Small intestine (tissue), 7 donors: ENCODE measurements around the gene AP3S2. TPM values are rescaled to one million over a fixed set of nuclear protein-coding genes. Genes with fewer than 3 reads are reported as not detected.

Experiments used
- DNase-seq, 2 donors: peaks; one replicate each; pipeline versions ENCODE4 v3.0.0 to v3.0.0-alpha.2; 2013
- FAIRE-seq: peaks from 2 replicates; lab custom pipeline; 2012; peaks lifted over from hg19 to GRCh38; lab: Jason Lieb, UNC
- H3K27ac ChIP-seq, 3 donors: one replicate each; pipeline ENCODE4 v1.5.1; 2013; ENCODE audit warnings: low read length in 2 of 3, mild to moderate bottlenecking in 2 of 3, control low read depth in 1 of 3, inconsistent platforms in 1 of 3, low read depth in 1 of 3, moderate library complexity in 1 of 3
- H3K27me3 ChIP-seq, 3 donors: one replicate each; pipeline ENCODE4 v1.6.1; 2013; ENCODE audit warnings: low read length in 3 of 3, inconsistent platforms in 1 of 3; ENCODE audit not compliant: control insufficient read depth in 3 of 3, insufficient read depth in 3 of 3
- H3K36me3 ChIP-seq, 3 donors: one replicate each; pipeline ENCODE4 v1.6.1; 2013; ENCODE audit warnings: low read length in 3 of 3, inconsistent platforms in 1 of 3, low read depth in 1 of 3, mild to moderate bottlenecking in 1 of 3, moderate library complexity in 1 of 3; ENCODE audit not compliant: control insufficient read depth in 3 of 3, insufficient read depth in 2 of 3
- H3K4me1 ChIP-seq, 3 donors: one replicate each; pipeline ENCODE4 v1.6.1; 2013; ENCODE audit warnings: low read length in 2 of 3, inconsistent platforms in 1 of 3, low read depth in 1 of 3, mild to moderate bottlenecking in 1 of 3, moderate library complexity in 1 of 3; ENCODE audit not compliant: control insufficient read depth in 3 of 3, insufficient read depth in 2 of 3
- H3K4me3 ChIP-seq, 3 donors: one replicate each; pipeline ENCODE4 v1.5.1; 2013; ENCODE audit warnings: low read length in 3 of 3, control low read depth in 1 of 3, inconsistent platforms in 1 of 3, low read depth in 1 of 3, mild to moderate bottlenecking in 1 of 3, moderate library complexity in 1 of 3
- H3K9me3 ChIP-seq, 2 donors: one replicate each; pipeline ENCODE4 v1.6.1; 2013; ENCODE audit warnings: low read depth in 1 of 2, low read length in 1 of 2; ENCODE audit not compliant: control insufficient read depth in 2 of 2, insufficient read depth in 1 of 2
- WGBS, 3 donors: extraction: QIAGEN DNeasy Blood & Tissue Kit; methylation state at CpG; one replicate each; pipeline ENCODE4 v1.1.7; 2013; 5-methylcytosine and 5-hydroxymethylcytosine counted together
- polyA plus RNA-seq, 4 donors: library from polyadenylated mRNA; stranded (reverse) in 3 of 4; unstranded in 1 of 4; fragments of 200-250 nt in 3 of 4; fragments of 120-200 nt in 1 of 4; gene quantifications; one replicate each; pipeline versions ENCODE4 v1.2.1 to v1.2.3, GENCODE V29; 2013
- donor health status: healthy with polysubstance abuse.
- donor health status: control.
- donor health status: control.
- donor health status: Bipolar disorder and iron deficiency.
- donor health status: healthy.

The AP3S2 gene
- polyA plus RNA-seq, 4 donors, result 22.7 to 33.3 (median 27.6) TPM

DNA sequence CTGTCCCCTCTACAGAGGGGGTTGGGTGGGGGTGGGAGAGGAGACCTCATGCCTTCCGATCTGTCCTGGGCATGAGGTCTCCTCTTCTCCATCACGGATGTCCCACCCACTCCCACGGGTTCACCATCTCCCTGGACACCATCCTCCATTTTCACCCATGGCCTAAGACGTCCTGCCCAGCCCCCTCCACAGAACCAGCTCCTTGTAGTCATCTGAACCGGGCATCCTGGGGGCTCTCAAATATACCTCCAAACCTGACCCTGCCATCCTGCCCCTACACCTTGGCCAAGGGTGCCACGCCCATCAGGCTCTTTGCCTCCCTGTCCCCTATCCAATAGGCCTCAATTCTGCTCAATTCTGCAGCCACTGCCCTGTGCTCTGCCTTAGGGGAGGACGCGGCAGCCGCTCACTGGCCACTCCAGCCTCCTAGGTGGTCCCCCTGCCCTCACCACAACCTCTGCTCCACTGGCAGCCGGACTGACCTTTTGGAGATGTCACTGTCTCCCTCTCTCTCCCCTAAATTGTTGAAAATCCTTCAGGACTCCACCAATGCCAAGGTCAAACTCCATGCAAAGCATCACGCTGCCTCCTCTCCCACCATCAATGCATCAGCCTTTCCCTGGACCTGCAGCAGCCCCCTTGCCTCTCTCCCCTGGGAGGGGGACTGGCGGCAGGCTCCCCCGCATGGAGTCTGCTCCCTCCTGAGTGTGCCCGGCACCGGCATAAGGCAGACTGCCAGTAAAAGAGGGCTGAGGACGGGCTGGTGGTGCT lies 69.8 kb downstream of the AP3S2 start:
- FAIRE-seq, result no peak
- H3K4me3 ChIP-seq, result no peak overlapping the region
- H3K27ac ChIP-seq, result no peak overlapping the region
- H3K4me1 ChIP-seq, result peaks cover 0 to 15% (median 2%) of the 10 kb centered on the region in 3 donors
- peaks cover 0 to 2% (median 0%) of the 10 kb centered on the region in 3 donors for H3K36me3 ChIP-seq
- H3K27me3 ChIP-seq, result no peaks in the 10 kb centered on the region
- H3K9me3 ChIP-seq, result no peaks in the 10 kb centered on the region
- WGBS, 3 donors, result 90 to 92% (median 92%) methylated on average over 16 of the region's 16 CpGs
- no peak for DNase-seq

DNA sequence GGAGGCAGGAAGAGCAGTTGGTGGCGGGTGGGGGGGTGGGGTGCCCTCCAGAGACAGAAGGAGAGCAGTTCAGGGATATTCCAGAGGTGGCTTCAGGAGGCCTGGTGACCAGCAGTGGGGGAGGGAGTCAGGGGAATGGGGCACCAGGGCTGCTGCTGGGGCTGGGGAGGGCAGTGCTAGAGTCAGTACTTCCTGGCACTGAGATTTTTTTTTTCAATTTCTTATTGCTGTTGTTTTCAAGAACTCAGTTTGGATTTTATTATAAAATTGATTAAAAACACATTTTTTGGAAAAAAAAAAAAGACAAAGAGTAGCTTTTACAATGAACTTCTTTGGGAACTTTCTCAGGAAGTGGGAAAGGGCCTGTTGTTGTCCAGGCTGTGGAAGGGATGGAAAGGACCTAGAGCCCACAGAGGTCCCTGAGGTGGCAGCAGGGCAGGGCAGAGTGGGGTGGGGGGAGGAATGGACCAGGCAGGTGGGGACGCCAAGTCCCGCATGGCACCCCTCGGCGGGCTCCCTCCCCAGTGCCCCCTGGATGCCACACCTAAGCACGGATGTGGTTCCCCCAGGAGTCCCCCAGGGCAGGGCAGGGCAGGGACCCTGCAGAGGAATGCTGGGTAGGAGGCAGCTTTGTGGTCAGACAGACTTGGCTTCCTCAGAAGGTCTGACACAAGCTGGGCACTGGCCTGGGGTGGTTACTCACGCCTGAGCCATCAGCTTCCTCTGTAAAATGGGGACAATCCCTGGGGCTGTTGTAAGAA lies 70.7 kb downstream of the AP3S2 start:
- WGBS, 3 donors, result 72 to 79% (median 76%) methylated on average over 7 of the region's 7 CpGs
- Histone ChIP-seq H3K4me1 (peaks cover 0 to 6% (median 0%) of the 10 kb centered on the region in 3 donors), H3K4me3 (no peak overlapping the region), H3K27me3 (no peaks in the 10 kb centered on the region), H3K36me3 (peaks cover 0 to 2% (median 0%) of the 10 kb centered on the region in 3 donors), H3K9me3 (no peaks in the 10 kb centered on the region), H3K27ac (no peak overlapping the region)
- DNase-seq, result no peak
- FAIRE-seq, result no peak

DNA sequence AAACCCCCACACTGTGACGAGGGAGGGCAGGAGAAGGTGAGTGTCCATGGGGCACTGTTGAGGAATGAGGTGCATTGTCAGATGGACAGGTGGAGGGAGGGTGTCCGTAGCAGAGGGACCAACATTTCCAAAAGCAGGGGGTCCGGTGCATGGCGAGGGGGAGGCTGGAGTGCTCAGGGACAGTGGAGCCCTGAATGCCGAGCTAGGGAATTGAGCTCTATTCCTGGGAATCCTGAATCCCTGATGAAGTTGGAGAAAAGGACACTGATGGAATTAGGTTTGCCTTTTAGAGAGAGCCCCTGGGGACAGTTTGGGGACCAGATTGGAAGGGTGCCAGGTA lies 71.2 kb downstream of the AP3S2 start:
- H3K4me1 ChIP-seq, result peaks cover 0 to under 1% (median 0%) of the 10 kb centered on the region in 3 donors
- H3K9me3 ChIP-seq, result no peaks in the 10 kb centered on the region
- 87 to 91% (median 90%) methylated on average over 5 of the region's 5 CpGs for WGBS, 3 donors
- peaks cover 0 to 2% (median 0%) of the 10 kb centered on the region in 3 donors for H3K36me3 ChIP-seq
- no peak overlapping the region for H3K4me3 ChIP-seq
- DNase-seq, result no peak
- FAIRE-seq, result no peak
- H3K27ac ChIP-seq, result no peak overlapping the region
- no peaks in the 10 kb centered on the region for H3K27me3 ChIP-seq

DNA sequence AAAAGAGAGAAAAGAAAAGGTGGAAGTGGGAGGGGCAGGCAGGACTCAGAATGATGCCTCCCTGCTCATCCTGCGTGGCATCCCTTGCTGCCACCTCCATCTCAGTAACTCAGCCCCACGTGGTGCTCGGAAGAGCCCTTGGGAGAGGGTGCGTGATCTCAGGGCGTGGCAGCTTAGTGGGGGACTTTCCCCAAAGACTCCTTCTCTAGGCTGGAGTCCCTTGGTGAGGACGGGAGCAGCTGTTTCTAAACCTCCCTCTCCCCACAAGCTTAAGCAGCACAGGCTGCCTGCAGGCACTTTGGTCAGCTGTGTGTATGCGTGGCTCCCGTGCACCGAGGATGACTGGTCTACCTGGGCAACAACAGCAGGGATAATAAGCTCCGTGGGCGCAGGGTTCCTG lies 71.8 kb downstream of the AP3S2 start:
- H3K4me3 ChIP-seq, result no peak overlapping the region
- no peak for FAIRE-seq
- no peaks in the 10 kb centered on the region for H3K27me3 ChIP-seq
- H3K27ac ChIP-seq, result no peak overlapping the region
- peaks cover 0 to 2% (median 0%) of the 10 kb centered on the region in 3 donors for H3K36me3 ChIP-seq
- no peaks in the 10 kb centered on the region for H3K4me1 ChIP-seq
- H3K9me3 ChIP-seq, result no peaks in the 10 kb centered on the region
- 49 to 62% (median 52%) methylated on average over 11 of the region's 11 CpGs for WGBS, 3 donors
- DNase-seq, result no peak

DNA sequence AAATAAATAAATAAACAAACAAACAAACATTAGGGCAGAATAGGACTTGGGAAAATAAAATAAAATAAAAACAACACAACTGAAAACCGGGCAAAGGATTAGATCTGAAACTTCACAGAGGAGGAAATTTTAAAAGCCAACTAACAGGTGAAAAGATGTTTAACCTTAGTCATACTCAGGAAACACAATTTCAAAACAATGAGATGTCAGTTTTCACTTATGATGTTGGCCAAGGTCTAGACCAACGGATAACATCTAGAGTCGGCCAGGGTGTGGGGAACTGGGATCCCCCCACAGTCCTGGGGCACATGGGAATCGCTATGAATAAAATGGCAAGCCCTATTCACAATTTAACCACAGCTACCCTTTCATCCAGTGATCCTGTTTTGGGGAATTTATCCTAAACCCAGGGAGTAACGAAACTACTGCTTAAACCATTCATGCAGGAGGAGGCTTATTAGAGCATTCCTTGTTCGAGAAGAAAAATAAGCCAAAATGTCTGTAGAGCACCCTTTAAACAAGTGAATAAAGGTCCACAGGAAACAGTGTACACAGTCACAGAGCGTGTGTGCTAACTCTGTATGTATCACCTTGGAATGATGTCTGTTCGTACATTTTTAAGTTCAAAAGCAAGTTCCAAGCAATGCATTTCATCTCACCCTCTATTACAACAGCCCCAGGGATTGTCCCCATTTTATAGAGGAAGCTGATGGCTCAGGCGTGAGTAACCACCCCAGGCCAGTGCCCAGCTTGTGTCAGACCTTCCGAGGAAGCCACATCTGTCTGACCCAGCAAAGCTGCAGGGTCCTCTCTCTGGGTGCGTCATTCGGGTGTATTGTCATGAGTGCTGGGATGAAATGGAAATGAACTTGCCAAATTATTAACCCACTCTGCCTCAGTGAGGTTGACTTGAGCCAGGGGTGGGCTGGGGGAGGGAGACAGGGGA lies 72.9 kb downstream of the AP3S2 start:
- Histone ChIP-seq H3K9me3 (no peaks in the 10 kb centered on the region), H3K4me3 (no peak overlapping the region), H3K27ac (no peak overlapping the region), H3K27me3 (no peaks in the 10 kb centered on the region), H3K4me1 (no peaks in the 10 kb centered on the region), H3K36me3 (peaks cover 0 to 2% (median 0%) of the 10 kb centered on the region in 3 donors)
- DNase-seq (no peak), FAIRE-seq (no peak)
- 63 to 70% (median 68%) methylated on average over 12 of the region's 12 CpGs for WGBS, 3 donors

DNA sequence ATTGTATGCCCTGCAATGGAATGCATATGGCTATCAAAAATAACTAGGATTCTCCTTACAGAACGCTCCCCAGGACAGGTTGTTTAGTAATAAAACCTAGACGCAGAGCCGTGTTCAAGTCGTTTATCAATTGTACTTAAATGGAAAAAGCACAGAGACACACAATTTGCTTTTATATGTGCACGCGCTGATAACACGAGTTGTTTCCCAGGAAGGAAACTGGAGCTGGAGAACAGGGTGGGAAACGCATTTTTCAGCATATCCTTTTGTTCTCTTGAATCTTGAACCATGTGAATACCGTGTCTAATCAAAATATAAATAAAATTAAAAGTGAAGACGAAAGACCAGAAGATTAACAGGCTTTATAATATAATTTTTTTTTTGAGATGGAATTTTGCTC lies 75.5 kb downstream of the AP3S2 start:
- H3K36me3 ChIP-seq, result peaks cover 0 to under 1% (median 0%) of the 10 kb centered on the region in 3 donors
- FAIRE-seq (no peak), DNase-seq (no peak)
- H3K27me3 ChIP-seq, result peaks cover 0 to 5% (median 0%) of the 10 kb centered on the region in 3 donors
- H3K4me3 ChIP-seq, result no peak overlapping the region
- peaks cover 0 to 3% of the 10 kb centered on the region in 2 donors for H3K9me3 ChIP-seq
- H3K4me1 ChIP-seq, result peaks cover 0 to 9% (median 2%) of the 10 kb centered on the region in 3 donors
- 58 to 80% (median 72%) methylated on average over 10 of the region's 10 CpGs for WGBS, 3 donors
- H3K27ac ChIP-seq, result no peak overlapping the region

DNA sequence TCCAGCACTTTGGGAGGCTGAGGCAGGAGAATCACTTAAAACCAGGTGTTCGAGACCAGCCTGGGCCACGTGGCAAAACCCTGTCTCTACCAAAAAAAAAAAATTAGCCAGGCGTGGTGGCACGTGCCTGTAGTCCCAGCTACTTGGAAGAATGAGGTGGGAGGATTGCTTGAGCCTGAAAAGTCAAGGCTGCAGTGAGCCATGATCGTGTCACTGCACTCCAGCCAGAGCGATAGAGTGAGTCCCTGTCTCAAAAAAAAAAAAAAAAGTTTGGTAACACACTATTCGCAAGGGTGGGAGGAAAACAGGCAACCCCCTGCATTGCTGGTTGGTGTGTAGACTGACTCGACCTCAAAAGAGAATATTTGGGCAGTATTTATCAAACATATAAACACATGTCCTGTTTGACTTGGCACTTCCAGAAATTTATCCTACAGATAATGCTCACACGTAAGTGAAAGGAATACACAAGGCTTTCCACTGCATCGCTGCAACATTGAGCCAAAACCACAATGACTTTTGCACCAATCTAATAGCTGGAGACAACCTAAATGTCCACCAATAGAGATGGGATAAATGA lies 76.0 kb downstream of the AP3S2 start:
- FAIRE-seq, result no peak
- no peak for DNase-seq
- H3K27ac ChIP-seq, result no peak overlapping the region
- peaks cover 0 to 3% of the 10 kb centered on the region in 2 donors for H3K9me3 ChIP-seq
- peaks cover 1 to 13% (median 2%) of the 10 kb centered on the region in 3 donors for H3K4me1 ChIP-seq
- peaks cover 0 to 5% (median 0%) of the 10 kb centered on the region in 3 donors for H3K36me3 ChIP-seq
- H3K27me3 ChIP-seq, result peaks cover 0 to 5% (median 0%) of the 10 kb centered on the region in 3 donors
- H3K4me3 ChIP-seq, result no peak overlapping the region
- WGBS, 3 donors, result 66 to 78% (median 71%) methylated on average over 10 of the region's 10 CpGs
